Spleen (tissue), 7 donors: ENCODE results near the gene ZNF487.
"Not testable (repeated sequence)": the region's sequence is repeated elsewhere in the genome, so short reads cannot be mapped to it uniquely, and the experiment has no call there.

Source experiments
- CTCF ChIP-seq, 11 experiments: fragments of 200-600 bp in 7 of 11; fragments of 450-650 bp in 4 of 11; sonication (generic) in 4 of 11; IDR thresholded peaks in 8 of 11; conservative IDR thresholded peaks in 3 of 11; 1 replicate in 7 of 11; 2 replicates in 4 of 11; pipeline versions ENCODE4 v1.4.0 to v1.8.0; 2016 to 2021; ENCODE audit warnings: antibody characterized with exemption in 11 of 11, inconsistent platforms in 4 of 11, mild to moderate bottlenecking in 1 of 11
- POLR2A ChIP-seq, 3 donors: fragments of 450-650 bp; IDR thresholded peaks; one replicate each; pipeline ENCODE4 v1.5.1; 2017; ENCODE audit warnings: antibody characterized with exemption in 3 of 3, mild to moderate bottlenecking in 1 of 3
- donor health status: DM: no; HTN: no; CAD: no; lungs with moderate emphysema.
- donor health status: DM: no; HTN: no; CAD: no.
- donor health status: DM: no; HTN: no; CAD: no.

GRCh38 chr10:43454025-43454424, 17.1 kb downstream of the ZNF487 start:
- not testable (repeated sequence) for TF ChIP-seq CTCF (IDR thresholded peaks at IDR 0.05 in 8 of 11, conservative IDR thresholded peaks at IDR 0.05 in 3 of 11); POLR2A (IDR thresholded peaks at IDR 0.05)
